ENCODE data around the gene TOX2. TPM values are rescaled to one million over a fixed set of nuclear protein-coding genes. Genes with fewer than 3 reads are reported as not detected.

Gene TOX2
- total RNA-seq, 1 donor from 2014 or later: 2.8 TPM

DNA sequence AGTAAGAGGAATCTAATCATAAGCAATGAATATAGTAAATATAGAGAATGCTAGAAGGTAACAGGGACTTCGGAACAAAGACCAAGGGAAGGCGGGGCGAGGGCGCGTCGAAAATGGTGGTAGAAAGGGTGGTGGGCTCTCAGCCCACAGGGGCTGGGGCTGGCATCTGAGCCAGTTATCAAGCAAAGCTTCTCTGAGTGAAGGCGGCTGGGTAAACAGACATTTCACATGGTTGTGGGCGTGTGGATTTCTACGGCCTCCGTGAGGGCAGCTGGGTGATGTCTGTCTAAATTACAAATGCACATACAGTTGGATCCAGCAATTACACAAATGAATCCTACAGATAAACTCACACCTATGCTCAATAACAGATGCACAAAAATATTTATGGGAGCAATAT is 56.6 kb downstream of the TOX2 start:
- no peaks in the 10 kb centered on the region for H3K9me3 Mint-ChIP-seq (ENCODE audit: low read depth)
- no peak overlapping the region for H3K27ac Mint-ChIP-seq
- DNase-seq (ENCODE audit: low spot score, unreplicated experiment): no peak
- no peaks in the 10 kb centered on the region for H3K36me3 Mint-ChIP-seq (ENCODE audit: insufficient read depth)
- no peak overlapping the region for H3K4me3 Mint-ChIP-seq (ENCODE audit: low read depth)
- no peaks in the 10 kb centered on the region for H3K4me1 Mint-ChIP-seq (ENCODE audit: low read depth)
- TF ChIP-seq, protein P1, sequence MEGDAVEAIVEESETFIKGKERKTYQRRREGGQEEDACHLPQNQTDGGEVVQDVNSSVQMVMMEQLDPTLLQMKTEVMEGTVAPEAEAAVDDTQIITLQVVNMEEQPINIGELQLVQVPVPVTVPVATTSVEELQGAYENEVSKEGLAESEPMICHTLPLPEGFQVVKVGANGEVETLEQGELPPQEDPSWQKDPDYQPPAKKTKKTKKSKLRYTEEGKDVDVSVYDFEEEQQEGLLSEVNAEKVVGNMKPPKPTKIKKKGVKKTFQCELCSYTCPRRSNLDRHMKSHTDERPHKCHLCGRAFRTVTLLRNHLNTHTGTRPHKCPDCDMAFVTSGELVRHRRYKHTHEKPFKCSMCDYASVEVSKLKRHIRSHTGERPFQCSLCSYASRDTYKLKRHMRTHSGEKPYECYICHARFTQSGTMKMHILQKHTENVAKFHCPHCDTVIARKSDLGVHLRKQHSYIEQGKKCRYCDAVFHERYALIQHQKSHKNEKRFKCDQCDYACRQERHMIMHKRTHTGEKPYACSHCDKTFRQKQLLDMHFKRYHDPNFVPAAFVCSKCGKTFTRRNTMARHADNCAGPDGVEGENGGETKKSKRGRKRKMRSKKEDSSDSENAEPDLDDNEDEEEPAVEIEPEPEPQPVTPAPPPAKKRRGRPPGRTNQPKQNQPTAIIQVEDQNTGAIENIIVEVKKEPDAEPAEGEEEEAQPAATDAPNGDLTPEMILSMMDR (IDR thresholded peaks at IDR 0.05; ENCODE audit: unreplicated experiment): no peak
- H3K27me3 Mint-ChIP-seq: no peaks in the 10 kb centered on the region

DNA sequence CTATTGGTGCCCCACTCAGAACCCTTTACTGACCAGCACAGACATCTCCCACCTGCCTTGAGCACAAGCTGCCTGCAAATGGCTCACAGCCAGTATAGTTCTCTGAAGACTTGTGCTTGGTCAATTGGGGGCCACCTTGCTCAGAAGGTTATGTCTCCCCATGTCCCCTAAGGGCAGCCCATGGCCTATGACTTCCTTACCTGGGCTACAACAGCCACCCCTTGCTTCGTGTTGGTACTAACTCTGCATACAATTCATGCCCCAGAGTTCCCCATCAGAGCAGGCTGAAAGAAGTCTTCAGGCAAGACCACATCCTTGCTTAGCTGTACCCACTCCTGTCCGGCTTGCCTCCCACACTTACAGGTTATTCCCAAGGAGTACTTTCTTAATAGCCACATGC is 57.4 kb downstream of the TOX2 start:
- Mint-ChIP-seq H3K9me3 (ENCODE audit: low read depth) (no peaks in the 10 kb centered on the region), H3K27ac (no peak overlapping the region), H3K36me3 (ENCODE audit: insufficient read depth) (no peaks in the 10 kb centered on the region), H3K4me3 (ENCODE audit: low read depth) (no peak overlapping the region), H3K27me3 (no peaks in the 10 kb centered on the region), H3K4me1 (ENCODE audit: low read depth) (no peaks in the 10 kb centered on the region)
- TF ChIP-seq, protein P1 (IDR thresholded peaks at IDR 0.05; ENCODE audit: unreplicated experiment): no peak
- DNase-seq (ENCODE audit: low spot score, unreplicated experiment): no peak

DNA sequence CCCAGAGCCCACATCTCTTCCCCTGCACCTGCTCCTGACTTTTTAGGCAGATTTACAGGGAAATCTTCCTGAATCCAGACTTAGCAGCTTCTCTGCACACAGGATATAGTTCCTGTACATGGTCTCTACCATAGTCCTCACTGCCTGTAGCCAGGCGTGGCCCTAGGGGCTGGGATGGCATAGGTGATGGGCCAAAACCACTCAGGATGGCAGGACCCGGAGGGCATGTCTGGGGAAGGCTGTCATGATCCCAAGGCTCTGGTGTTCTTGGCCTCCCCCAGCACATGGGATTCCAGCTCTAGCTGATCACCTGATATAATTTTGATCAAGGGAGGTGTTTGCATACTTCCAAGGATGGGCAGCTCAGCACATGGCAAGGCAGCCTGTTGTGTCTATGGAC is 58.0 kb downstream of the TOX2 start:
- TF ChIP-seq, protein P1 (IDR thresholded peaks at IDR 0.05; ENCODE audit: unreplicated experiment): no peak
- H3K36me3 Mint-ChIP-seq (ENCODE audit: insufficient read depth): no peaks in the 10 kb centered on the region

DNA sequence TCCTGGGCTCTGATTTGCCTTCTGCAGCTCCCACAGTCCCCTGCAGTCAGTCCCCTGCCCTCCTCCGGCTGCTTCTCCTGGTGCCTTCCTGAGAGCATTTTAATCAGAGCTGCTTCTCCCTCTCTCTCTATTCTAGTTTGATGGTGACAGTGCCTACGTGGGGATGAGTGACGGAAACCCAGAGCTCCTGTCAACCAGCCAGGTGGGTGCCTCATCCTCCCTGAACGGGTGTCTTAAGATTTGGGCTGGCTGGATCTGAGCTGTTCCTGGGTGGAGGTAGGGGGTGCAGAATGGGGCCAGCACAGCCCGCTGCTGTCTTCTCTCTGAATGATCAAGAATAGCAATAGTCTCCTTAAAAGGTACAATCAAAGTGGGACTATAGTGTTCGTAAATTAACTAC is 58.6 kb downstream of the TOX2 start:
- H3K27me3 Mint-ChIP-seq: no peaks in the 10 kb centered on the region
- no peak for DNase-seq (ENCODE audit: low spot score, unreplicated experiment)
- H3K27ac Mint-ChIP-seq: no peak overlapping the region
- no peaks in the 10 kb centered on the region for H3K9me3 Mint-ChIP-seq (ENCODE audit: low read depth)
- H3K4me3 Mint-ChIP-seq (ENCODE audit: low read depth): no peak overlapping the region
- TF ChIP-seq, protein P1 (IDR thresholded peaks at IDR 0.05; ENCODE audit: unreplicated experiment): no peak
- no peaks in the 10 kb centered on the region for H3K4me1 Mint-ChIP-seq (ENCODE audit: low read depth)
- H3K36me3 Mint-ChIP-seq (ENCODE audit: insufficient read depth): no peaks in the 10 kb centered on the region

More for the DNA sequence above, 58.0 kb downstream of the TOX2 start:
- Mint-ChIP-seq H3K9me3 (ENCODE audit: low read depth) (no peaks in the 10 kb centered on the region), H3K27me3 (no peaks in the 10 kb centered on the region), H3K4me1 (ENCODE audit: low read depth) (no peaks in the 10 kb centered on the region), H3K27ac (no peak overlapping the region), H3K4me3 (ENCODE audit: low read depth) (no peak overlapping the region)
- no peak for DNase-seq (ENCODE audit: low spot score, unreplicated experiment)

DNA sequence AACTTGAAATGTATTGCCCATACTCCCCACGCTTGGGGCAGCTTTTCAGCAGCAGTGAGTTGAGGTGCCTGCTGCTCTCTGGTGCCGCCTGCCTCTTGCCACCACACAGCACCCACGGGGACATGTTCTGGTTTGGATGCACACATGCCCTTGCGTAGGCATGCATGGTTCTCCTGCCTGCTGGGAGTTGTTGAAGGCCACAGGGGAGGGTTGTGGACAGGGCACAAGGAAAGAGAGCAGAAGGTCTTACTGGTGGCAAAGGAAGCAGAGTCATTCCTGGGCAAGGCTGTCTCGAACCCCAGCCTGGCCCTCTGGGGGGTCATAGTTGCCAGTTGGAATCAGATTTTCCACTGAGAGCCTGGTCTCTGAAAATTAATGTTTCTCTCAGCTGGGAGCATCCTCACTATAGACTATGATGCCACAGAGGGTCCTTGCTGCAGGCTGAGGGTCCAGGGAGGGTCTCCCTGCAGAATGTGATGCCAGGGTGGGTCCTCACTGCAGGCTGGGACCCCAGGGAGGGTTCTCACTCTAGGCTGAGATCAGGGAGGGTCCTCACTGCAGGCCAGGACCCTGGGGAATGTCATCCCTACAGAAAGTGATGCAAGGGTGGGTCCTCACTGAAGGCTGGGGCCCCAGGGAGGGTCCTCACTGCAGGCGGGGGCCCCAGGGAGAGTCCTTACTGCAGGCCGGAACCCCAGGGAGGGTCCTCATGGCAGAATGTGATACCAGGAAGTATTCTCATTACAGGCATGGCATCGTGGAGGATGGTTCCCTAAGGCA is 59.2 kb downstream of the TOX2 start:
- Mint-ChIP-seq H3K9me3 (ENCODE audit: low read depth) (no peaks in the 10 kb centered on the region), H3K4me1 (ENCODE audit: low read depth) (no peaks in the 10 kb centered on the region), H3K27me3 (peaks cover 3% of the 10 kb centered on the region), H3K4me3 (ENCODE audit: low read depth) (no peak overlapping the region), H3K27ac (no peak overlapping the region), H3K36me3 (ENCODE audit: insufficient read depth) (no peaks in the 10 kb centered on the region)
- no peak for DNase-seq (ENCODE audit: low spot score, unreplicated experiment)
- TF ChIP-seq, protein P1 (IDR thresholded peaks at IDR 0.05; ENCODE audit: unreplicated experiment): no peak

Measured in progenitor cell of endocrine pancreas (in vitro differentiated cells).